ENCODE results near the gene TAS1R3. TPM values are rescaled to one million over a fixed set of nuclear protein-coding genes. Genes with fewer than 3 reads are reported as not detected.
A peak's percentile ranks its signal among the peaks of the same experiment; 100 is the strongest.

TAS1R3 gene
- total RNA-seq, 1 donor from 2014 or later, result not detected

DNA sequence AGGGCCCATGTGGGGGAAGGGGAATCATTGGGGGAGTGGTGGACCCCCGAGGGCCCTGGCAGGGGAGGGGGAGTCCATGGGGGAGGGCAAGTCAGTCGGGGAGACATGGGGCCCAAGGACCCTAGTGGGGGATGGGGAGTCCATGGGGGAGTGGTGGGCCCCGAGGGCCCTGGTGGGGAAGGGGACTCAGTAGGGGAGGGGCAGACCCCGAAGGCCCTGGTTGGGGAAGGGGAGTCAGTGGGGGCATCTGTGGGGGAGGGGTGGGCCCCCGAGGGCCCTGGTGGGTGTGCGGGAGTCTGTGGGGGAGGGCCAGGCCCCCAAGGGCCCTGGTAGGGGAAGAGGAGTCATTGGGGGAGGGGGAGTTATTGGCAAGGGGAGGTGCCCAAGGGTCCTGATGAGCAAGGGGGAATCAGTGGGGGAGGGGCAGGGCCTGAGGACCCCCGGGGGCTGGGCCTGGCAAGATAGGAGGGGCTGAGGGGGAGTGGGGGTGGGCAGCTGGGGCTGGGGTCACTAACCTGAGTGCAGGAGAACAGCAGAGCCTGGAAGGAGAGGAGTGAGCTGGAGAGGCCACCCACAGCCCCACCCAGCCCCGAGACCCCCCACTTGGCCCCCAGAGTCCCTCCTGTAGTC is 25.2 kb downstream of the TAS1R3 start:
- H3K36me3 Mint-ChIP-seq, result peaks cover 3% of the 10 kb centered on the region
- no peaks in the 10 kb centered on the region for H3K9me3 Mint-ChIP-seq
- no peak overlapping the region for H2AFZ ChIP-seq (replicated peaks)
- H3K27me3 ChIP-seq, result peaks cover 35% of the 10 kb centered on the region
- H3K9me3 ChIP-seq (ENCODE audit: low read depth), result no peaks in the 10 kb centered on the region
- peaks cover 25% of the 10 kb centered on the region for H3K27me3 Mint-ChIP-seq (ENCODE audit: insufficient read depth, low read depth)
- TF ChIP-seq CTCF (IDR thresholded peaks at IDR 0.05) (no peak), EZH2 (IDR thresholded peaks at IDR 0.05) (no peak), EZH2phosphoT487 (IDR thresholded peaks at IDR 0.05) (no peak)
- H3K4me2 ChIP-seq, result no peak overlapping the region
- H3K36me3 ChIP-seq, result no peaks in the 10 kb centered on the region
- H3K4me3 Mint-ChIP-seq, result no peak overlapping the region
- H3K4me1 Mint-ChIP-seq, result peaks cover 46% of the 10 kb centered on the region
- no peak for DNase-seq (ENCODE audit: low spot score)
- H3K9ac ChIP-seq, result no peak overlapping the region
- H3K79me2 ChIP-seq (ENCODE audit: low read depth), result no peaks in the 10 kb centered on the region
- peaks cover 36% of the 10 kb centered on the region for H4K20me1 ChIP-seq (ENCODE audit: low read depth)
- H3K4me1 ChIP-seq, result peaks cover 63% of the 10 kb centered on the region
- H3K27ac ChIP-seq, result no peak overlapping the region
- H3K27ac Mint-ChIP-seq, result no peak overlapping the region
- H3K4me3 ChIP-seq, result no peak overlapping the region
- H3F3A ChIP-seq (ENCODE audit: low read depth), result peaks cover 68% of the 10 kb centered on the region

DNA sequence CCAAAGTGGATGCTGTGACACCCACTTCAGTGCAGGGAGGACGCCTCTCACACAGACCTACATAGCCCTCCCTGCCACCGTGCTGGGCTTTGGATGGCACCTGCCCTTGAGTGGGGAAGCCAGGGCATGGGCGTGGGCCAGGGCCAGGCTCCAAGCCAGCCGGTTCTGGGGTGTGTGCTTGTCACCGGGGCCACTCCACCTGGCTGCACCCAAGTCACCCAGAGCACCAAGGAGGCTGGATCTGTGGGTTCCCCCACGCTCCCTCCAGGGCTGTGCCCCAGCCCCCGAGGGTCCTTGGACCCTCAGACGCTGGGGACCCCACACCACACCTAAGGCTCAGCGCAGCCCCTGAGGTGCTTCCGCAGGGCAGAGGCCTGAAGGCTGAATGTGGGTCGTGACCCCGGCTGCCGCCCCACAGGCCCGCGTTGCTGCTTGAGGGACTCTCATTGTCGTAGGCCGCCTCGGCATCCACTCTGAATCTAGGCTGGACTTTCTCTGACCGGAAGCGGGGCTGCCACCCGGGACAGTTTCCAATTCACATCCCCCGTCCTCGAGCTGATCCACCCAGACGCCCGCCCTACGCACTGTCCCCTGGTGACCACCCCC is 25.8 kb downstream of the TAS1R3 start:
- Mint-ChIP-seq H3K4me3 (peak overlapping the region; percentile 65), H3K4me1 (peaks cover 49% of the 10 kb centered on the region), H3K9me3 (no peaks in the 10 kb centered on the region), H3K36me3 (peaks cover 3% of the 10 kb centered on the region), H3K27me3 (ENCODE audit: insufficient read depth, low read depth) (peaks cover 25% of the 10 kb centered on the region), H3K27ac (no peak overlapping the region)
- Histone ChIP-seq H3K9ac (no peak overlapping the region), H4K20me1 (ENCODE audit: low read depth) (peaks cover 30% of the 10 kb centered on the region), H3K4me1 (peaks cover 63% of the 10 kb centered on the region), H3K27ac (no peak overlapping the region), H3K27me3 (peaks cover 35% of the 10 kb centered on the region), H3K36me3 (no peaks in the 10 kb centered on the region), H2AFZ (replicated peaks) (no peak overlapping the region), H3F3A (ENCODE audit: low read depth) (peaks cover 66% of the 10 kb centered on the region), H3K79me2 (ENCODE audit: low read depth) (no peaks in the 10 kb centered on the region), H3K4me3 (no peak overlapping the region), H3K4me2 (peak overlapping the region; percentile 59), H3K9me3 (ENCODE audit: low read depth) (no peaks in the 10 kb centered on the region)
- TF ChIP-seq EZH2 (IDR thresholded peaks at IDR 0.05) (no peak), CTCF (IDR thresholded peaks at IDR 0.05) (no peak), EZH2phosphoT487 (IDR thresholded peaks at IDR 0.05) (no peak)
- DNase-seq (ENCODE audit: low spot score), result peak; percentile 68

DNA sequence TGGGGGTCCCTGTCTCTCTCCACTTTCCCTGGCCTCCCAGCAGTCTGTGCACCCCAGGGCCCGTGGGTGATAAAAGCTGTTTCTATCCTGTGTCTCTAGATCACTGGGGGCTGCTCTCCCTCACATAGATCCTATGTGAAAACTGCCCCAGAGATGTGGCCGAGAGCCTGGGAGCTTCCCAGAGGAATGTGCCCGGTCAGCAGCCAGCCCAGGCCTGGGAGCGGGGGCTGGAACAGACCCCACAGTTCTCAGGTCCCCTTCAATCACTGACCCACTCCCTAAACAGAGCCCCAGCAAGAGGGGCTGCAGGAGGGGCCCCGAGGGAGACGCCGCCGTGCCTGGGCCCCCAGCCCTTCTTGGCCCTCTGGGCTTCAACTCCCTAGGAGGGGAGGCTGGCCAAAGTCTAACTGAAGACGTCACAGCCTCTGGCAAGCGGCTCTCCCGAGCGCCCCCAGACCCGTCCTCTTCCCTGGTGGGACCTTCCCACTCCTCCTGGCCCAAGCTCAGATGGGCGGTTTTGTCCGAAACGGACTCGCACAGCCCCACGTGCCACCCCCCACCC is 26.9 kb downstream of the TAS1R3 start:
- Mint-ChIP-seq H3K27me3 (ENCODE audit: insufficient read depth, low read depth) (peaks cover 19% of the 10 kb centered on the region), H3K4me1 (peaks cover 44% of the 10 kb centered on the region), H3K4me3 (peak overlapping the region; percentile 64), H3K9me3 (no peaks in the 10 kb centered on the region), H3K36me3 (no peaks in the 10 kb centered on the region), H3K27ac (peak overlapping the region; percentile 57)
- peaks cover 33% of the 10 kb centered on the region for H3K27me3 ChIP-seq
- H3K4me3 ChIP-seq, result peak overlapping the region; percentile 5
- no peak overlapping the region for H3K27ac ChIP-seq
- peak overlapping the region; percentile 59 for H3K4me2 ChIP-seq
- DNase-seq (ENCODE audit: low spot score), result no peak
- no peaks in the 10 kb centered on the region for H3K9me3 ChIP-seq (ENCODE audit: low read depth)
- H3F3A ChIP-seq (ENCODE audit: low read depth), result peaks cover 61% of the 10 kb centered on the region
- H3K4me1 ChIP-seq, result peaks cover 63% of the 10 kb centered on the region
- H3K36me3 ChIP-seq, result no peaks in the 10 kb centered on the region
- no peak overlapping the region for H3K9ac ChIP-seq
- no peak overlapping the region for H2AFZ ChIP-seq (replicated peaks)
- H4K20me1 ChIP-seq (ENCODE audit: low read depth), result peaks cover 19% of the 10 kb centered on the region
- TF ChIP-seq CTCF (IDR thresholded peaks at IDR 0.05), result no peak
- TF ChIP-seq EZH2phosphoT487 (IDR thresholded peaks at IDR 0.05), result no peak
- no peak for TF ChIP-seq EZH2 (IDR thresholded peaks at IDR 0.05)
- H3K79me2 ChIP-seq (ENCODE audit: low read depth), result no peaks in the 10 kb centered on the region
